HL-60 (cell line): ENCODE results near the gene C1QTNF3.

Source experiments
- DNase-seq, 2 experiments: peaks; one replicate each; pipeline ENCODE4 v3.0.0-alpha.2; 2010 to 2020; ENCODE audit warnings: low read depth in 1 of 2, low spot score in 1 of 2
- H3K27ac ChIP-seq: fragments of 250-450 bp; sonication (Bioruptor Pico); replicated peaks from 2 replicates; pipeline ENCODE4 v1.5.1; 2020; ENCODE audit warnings: mild to moderate bottlenecking, moderate library complexity
- H3K27me3 ChIP-seq: fragments of 250-450 bp; sonication (Bioruptor Pico); 2 replicates; pipeline ENCODE4 v1.5.1; 2021; ENCODE audit warnings: mild to moderate bottlenecking, moderate library complexity; ENCODE audit not compliant: insufficient read depth, poor library complexity, severe bottlenecking
- H3K4me3 ChIP-seq: replicated peaks from 2 replicates; pipeline ENCODE4 v1.5.1; 2011; ENCODE audit warnings: mild to moderate bottlenecking, control low read depth, low read length; ENCODE audit not compliant: insufficient read depth
- CTCF ChIP-seq: IDR thresholded peaks from one replicate; pipeline ENCODE4 v1.5.1; 2011; ENCODE audit warnings: low read length, control low read depth, inconsistent platforms; ENCODE audit not compliant: insufficient read depth
- GABPA ChIP-seq: IDR thresholded peaks from 2 replicates; pipeline ENCODE4 v1.6.1; 2012; ENCODE audit warnings: low read depth
- POLR2AphosphoS5 ChIP-seq: IDR thresholded peaks from 2 replicates; pipeline ENCODE4 v1.6.1; 2012; ENCODE audit warnings: low read depth
- REST ChIP-seq: IDR thresholded peaks from 2 replicates; pipeline ENCODE4 v1.6.1; 2012; ENCODE audit warnings: low read depth; ENCODE audit not compliant: insufficient replicate concordance
- SPI1 ChIP-seq: IDR thresholded peaks from 2 replicates; pipeline ENCODE4 v1.6.1; 2012; ENCODE audit warnings: low read depth, mild to moderate bottlenecking, borderline replicate concordance

C1QTNF3 gene

GRCh38 chr5:33980030-33980429, 63.0 kb downstream of the C1QTNF3 start:
- DNase-seq, result no peak
- no peaks in the 10 kb centered on the region for H3K27me3 ChIP-seq
- H3K4me3 ChIP-seq, result no peak overlapping the region
- TF ChIP-seq REST (no peak), SPI1 (no peak), POLR2AphosphoS5 (no peak), CTCF (no peak), GABPA (no peak)
- no peak overlapping the region for H3K27ac ChIP-seq

- TF ChIP-seq CTCF, result no peak
- TF ChIP-seq SPI1, result no peak
- no peak for TF ChIP-seq GABPA
- no peak for TF ChIP-seq REST
- TF ChIP-seq POLR2AphosphoS5, result no peak
- no peak for DNase-seq
- H3K4me3 ChIP-seq, result no peak overlapping the region
- no peak overlapping the region for H3K27ac ChIP-seq
- H3K27me3 ChIP-seq, result no peaks in the 10 kb centered on the region
Measured at GRCh38 chr5:33978306-33978705, 64.7 kb downstream of the C1QTNF3 start.

GRCh38 chr5:33976307-33976706, 66.7 kb downstream of the C1QTNF3 start:
- TF ChIP-seq GABPA (no peak), REST (no peak), CTCF (no peak), SPI1 (no peak), POLR2AphosphoS5 (no peak)
- Histone ChIP-seq H3K27ac (no peak overlapping the region), H3K27me3 (no peaks in the 10 kb centered on the region), H3K4me3 (no peak overlapping the region)
- DNase-seq, result no peak
